Uterus (tissue), 4 donors: ENCODE results near the gene LAMA5. TPM values are rescaled to one million over a fixed set of nuclear protein-coding genes. Genes with fewer than 3 reads are reported as not detected.

Source experiments
- DNase-seq, 2 donors: peaks; one replicate each; pipeline ENCODE4 v3.0.0-alpha.2; 2019 to 2020
- H3K27ac ChIP-seq, 2 donors: fragments of 200-600 bp; sonication (generic); 1 replicate in 1 of 2; 2 replicates in 1 of 2; pipeline ENCODE4 v1.5.1; 2016 to 2018
- H3K27me3 ChIP-seq, 2 donors: fragments of 200-600 bp; sonication (generic); one replicate each; pipeline ENCODE4 v1.5.1; 2018 to 2019; ENCODE audit warnings: control low read depth in 1 of 2
- H3K36me3 ChIP-seq, 2 donors: fragments of 200-600 bp; sonication (generic); one replicate each; pipeline ENCODE4 v1.5.1; 2019; ENCODE audit warnings: control low read depth in 1 of 2
- H3K4me1 ChIP-seq, 2 donors: fragments of 200-600 bp; sonication (generic); one replicate each; pipeline ENCODE4 v1.5.1; 2018 to 2019; ENCODE audit warnings: control low read depth in 1 of 2
- H3K4me3 ChIP-seq, 2 donors: fragments of 200-600 bp; sonication (generic); 1 replicate in 1 of 2; 2 replicates in 1 of 2; pipeline ENCODE4 v1.5.1; 2018 to 2019; ENCODE audit warnings: mild to moderate bottlenecking in 1 of 2
- H3K9me3 ChIP-seq, 2 donors: fragments of 200-600 bp; sonication (generic); one replicate each; pipeline ENCODE4 v1.5.1; 2019; ENCODE audit warnings: control low read depth in 1 of 2
- POLR2A ChIP-seq, 2 donors: fragments of 450-650 bp; IDR thresholded peaks; one replicate each; pipeline ENCODE4 v1.6.1; 2016; ENCODE audit warnings: antibody characterized with exemption in 2 of 2, mild to moderate bottlenecking in 1 of 2, moderate library complexity in 1 of 2
- intact Hi-C: fragments of 100-400 bp; cut with DNase I; formaldehyde crosslinking; loops from one replicate; pipeline ENCODE4 v1.15.1; 2023; ENCODE audit warnings: low total_unique reads
- total RNA-seq, 4 donors: library from RNA; depleted of rRNA in 3 of 4; stranded (reverse); fragments of >200 nt in 3 of 4; gene quantifications; one replicate each; pipeline versions ENCODE4 v1.1.0 to v1.2.4, GENCODE V29; 2014 to 2023
- TF ChIP-seq, protein P1 (sequence below), 4 experiments: fragments of 200-600 bp in 2 of 4; fragments of 450-650 bp in 2 of 4; sonication (generic) in 2 of 4; IDR thresholded peaks; one replicate each; pipeline ENCODE4 v1.5.1; 2016 to 2019; ENCODE audit warnings: antibody characterized with exemption in 4 of 4, mild to moderate bottlenecking in 2 of 4, moderate library complexity in 1 of 4
- donor health status: DM: yes; HTN: yes; CAD: no.

LAMA5 gene
- total RNA-seq, 4 donors from 2014 or later = 50.6 to 375 (median 90.8) TPM

DNA sequence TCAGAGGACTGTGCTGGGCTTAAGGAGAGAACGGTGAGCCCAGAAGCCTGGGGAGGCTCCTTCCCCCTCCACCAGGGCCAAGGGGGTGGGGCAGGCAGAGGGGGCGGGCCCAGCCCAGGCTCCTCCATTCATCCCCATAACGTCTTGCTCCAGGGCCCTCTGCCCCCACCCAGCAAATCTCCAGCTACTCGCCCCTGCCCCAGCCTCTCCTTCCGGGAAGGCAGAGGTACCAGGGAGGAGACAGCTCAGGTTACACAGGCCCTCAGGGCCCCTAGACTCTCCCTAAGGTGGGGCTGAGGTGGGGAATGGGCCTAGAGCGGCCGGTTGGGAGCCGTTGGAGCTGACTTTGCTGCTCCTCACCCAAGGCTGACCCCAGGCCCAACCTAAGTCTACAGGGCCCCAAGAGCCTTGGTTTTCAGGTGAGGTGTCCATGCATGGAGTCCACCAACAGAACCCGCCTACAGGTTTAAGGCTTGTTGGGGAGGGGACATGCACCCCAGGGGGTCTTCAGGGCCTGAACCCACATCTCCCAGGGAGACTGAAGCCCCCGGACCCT, 1.2 kb downstream of the LAMA5 start:
- H3K9me3 ChIP-seq = no peaks in the 10 kb centered on the region
- H3K27me3 ChIP-seq = no peaks in the 10 kb centered on the region
- H3K4me1 ChIP-seq = peaks cover 5 to 48% of the 10 kb centered on the region in 2 donors
- H3K27ac ChIP-seq = peak overlapping the region; percentile 83 to 84
- intact Hi-C loops = no loop called here
- peak overlapping the region; percentile 57 to 67 for H3K4me3 ChIP-seq
- TF ChIP-seq, protein P1, sequence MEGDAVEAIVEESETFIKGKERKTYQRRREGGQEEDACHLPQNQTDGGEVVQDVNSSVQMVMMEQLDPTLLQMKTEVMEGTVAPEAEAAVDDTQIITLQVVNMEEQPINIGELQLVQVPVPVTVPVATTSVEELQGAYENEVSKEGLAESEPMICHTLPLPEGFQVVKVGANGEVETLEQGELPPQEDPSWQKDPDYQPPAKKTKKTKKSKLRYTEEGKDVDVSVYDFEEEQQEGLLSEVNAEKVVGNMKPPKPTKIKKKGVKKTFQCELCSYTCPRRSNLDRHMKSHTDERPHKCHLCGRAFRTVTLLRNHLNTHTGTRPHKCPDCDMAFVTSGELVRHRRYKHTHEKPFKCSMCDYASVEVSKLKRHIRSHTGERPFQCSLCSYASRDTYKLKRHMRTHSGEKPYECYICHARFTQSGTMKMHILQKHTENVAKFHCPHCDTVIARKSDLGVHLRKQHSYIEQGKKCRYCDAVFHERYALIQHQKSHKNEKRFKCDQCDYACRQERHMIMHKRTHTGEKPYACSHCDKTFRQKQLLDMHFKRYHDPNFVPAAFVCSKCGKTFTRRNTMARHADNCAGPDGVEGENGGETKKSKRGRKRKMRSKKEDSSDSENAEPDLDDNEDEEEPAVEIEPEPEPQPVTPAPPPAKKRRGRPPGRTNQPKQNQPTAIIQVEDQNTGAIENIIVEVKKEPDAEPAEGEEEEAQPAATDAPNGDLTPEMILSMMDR (IDR thresholded peaks at IDR 0.05) = no peak
- no peak for TF ChIP-seq POLR2A (IDR thresholded peaks at IDR 0.05)
- DNase-seq = no peak
- no peaks in the 10 kb centered on the region for H3K36me3 ChIP-seq

DNA sequence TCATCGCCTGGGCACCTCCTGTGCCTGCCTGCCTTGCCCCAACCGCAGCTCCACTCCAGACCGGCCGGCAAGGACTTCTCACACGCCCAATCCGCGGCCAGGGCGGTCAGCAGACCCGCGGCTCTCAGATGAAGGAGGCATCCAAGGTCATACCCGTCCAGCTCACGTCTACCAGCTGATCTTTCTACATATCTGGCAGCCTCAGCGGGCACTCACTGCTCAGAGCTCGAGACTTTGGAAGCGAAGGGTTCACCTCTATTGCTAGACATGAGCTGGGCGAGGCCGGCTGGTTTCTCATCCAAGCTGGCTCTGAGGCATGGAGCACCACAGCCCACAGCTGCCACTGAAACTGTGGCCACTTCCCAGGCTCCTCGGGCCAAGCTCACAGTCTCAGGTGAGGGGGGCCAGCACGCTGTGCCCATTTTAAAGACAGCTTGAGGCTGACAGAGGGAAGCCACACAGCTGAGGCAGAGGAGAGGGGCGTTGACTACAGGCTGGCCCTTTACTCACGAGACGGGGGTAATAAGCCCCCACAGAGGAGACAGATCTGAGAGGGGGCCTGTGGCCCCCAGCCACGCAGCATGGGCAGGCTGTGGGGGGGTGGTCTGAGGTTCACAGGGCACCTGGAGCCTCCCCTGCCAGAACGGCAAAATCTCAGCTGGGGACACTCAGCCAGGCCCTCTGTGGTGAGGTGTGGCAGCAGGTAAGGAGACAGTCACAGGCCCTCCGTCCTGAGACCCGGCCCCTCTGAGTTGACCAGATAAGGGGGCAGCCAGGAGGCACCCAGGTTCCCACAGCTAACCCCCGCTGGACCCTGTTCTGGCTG, 2.0 kb downstream of the LAMA5 start:
- Histone ChIP-seq H3K27ac (peak overlapping the region; percentile 83 to 84), H3K27me3 (no peaks in the 10 kb centered on the region), H3K4me1 (peaks cover 5 to 47% of the 10 kb centered on the region in 2 donors), H3K36me3 (no peaks in the 10 kb centered on the region), H3K4me3 (peak overlapping the region in 1 of 2 donors; percentile 57), H3K9me3 (no peaks in the 10 kb centered on the region)
- intact Hi-C loops = no loop called here
- DNase-seq = peak in 1 of 2 donors; percentile 36
- TF ChIP-seq, protein P1 (IDR thresholded peaks at IDR 0.05) = no peak
- TF ChIP-seq POLR2A (IDR thresholded peaks at IDR 0.05) = no peak

DNA sequence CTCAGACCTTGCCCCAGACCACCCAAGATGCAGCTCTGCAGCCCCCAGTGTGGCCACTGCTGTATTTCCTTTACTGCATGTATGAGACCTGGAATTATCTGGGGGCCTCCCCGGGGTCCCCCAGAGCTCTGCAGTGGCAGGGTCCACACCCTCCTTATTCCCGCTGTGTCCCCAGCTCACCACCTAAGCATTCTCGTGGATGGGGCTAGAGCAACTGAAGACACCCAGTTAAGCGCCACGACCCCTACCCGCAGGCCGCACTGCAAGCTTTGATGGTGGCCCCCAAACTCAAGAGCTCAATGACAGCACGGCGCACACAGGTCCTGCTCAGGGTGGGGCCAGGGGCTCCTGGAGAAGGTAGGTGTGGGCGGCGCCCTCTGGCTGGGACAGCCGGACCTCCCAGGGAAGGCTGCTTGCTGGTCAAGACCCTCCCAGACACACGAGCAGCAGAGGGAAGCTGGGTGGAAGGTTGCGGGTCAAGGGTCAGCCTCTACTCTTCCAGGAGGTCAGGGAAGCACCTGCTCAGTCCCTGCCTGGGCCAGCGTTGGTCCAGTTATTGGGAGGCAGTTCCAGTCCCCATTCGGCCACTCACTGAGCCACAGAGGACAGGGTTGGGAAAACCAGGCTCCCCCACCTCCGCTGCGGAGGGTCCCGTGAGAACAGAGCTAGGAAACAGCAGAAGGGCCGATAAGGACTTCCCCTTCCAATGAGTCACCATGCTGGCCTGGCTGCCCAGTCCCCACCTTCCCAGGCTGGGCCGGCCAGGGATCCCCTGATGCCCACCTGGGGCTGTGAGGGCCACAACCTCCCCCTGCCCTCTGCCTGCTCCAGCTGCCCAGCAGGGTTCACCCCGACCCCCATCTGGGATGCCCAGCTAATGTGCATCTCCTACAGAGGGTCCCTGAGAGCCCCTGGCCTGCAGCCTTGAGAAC, 2.9 kb downstream of the LAMA5 start:
- intact Hi-C loops = no loop called here
- Histone ChIP-seq H3K27me3 (no peaks in the 10 kb centered on the region), H3K4me3 (no peak overlapping the region), H3K9me3 (no peaks in the 10 kb centered on the region), H3K27ac (peak overlapping the region; percentile 83 to 84), H3K4me1 (peaks cover 5 to 38% of the 10 kb centered on the region in 2 donors), H3K36me3 (no peaks in the 10 kb centered on the region)
- no peak for TF ChIP-seq POLR2A (IDR thresholded peaks at IDR 0.05)
- TF ChIP-seq, protein P1 (IDR thresholded peaks at IDR 0.05) = no peak
- DNase-seq = peak; percentile 36 to 44

DNA sequence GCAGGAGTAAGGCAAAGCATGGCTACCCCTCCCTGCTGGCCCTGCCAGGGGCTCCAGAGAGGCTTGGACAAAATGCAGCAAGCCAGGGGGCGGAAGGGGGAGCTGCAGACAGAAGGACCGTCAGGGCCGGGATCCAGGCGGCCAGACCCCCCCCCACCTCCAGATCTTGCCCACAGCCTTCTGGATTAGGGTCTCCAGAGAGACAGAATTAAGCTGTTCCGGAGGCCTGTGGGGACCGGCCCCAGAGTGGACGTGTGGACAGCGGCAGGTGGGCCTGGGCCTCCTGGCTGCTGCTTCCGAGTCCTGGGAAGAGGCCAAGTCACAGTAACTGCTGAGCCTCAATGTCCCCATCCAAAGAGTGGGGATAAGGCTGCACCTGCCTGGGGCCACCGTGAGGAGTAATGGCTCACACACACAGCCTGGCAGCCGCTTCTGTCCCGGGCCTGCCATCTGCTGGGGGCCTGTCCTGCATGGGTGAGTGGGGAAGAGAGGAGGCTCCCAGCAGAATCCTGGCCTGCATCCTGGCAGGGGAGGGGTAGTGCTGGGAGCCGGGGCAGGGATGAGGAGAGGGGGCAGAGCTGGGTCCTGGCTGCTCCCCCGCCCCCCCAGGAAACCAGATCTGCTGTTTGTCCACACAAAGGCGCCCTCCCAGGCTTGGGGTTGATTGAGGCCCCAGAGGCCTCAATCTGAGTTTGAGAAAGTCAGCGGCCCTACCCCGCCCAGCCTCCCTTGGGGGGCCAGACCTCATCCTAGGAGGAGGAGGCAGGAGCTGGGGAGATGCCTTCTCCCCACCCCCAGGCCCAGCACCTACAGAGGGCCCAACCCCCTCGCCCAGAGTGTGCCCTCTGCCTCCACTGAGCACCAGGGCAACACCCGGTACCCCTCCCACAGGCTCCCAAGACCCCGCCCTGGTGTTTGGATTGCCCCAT, 3.9 kb downstream of the LAMA5 start:
- intact Hi-C loops = no loop called here

More for the DNA sequence above, 3.9 kb downstream of the LAMA5 start:
- TF ChIP-seq POLR2A (IDR thresholded peaks at IDR 0.05) = no peak
- TF ChIP-seq, protein P1 (IDR thresholded peaks at IDR 0.05) = no peak
- Histone ChIP-seq H3K36me3 (no peaks in the 10 kb centered on the region), H3K4me1 (peaks cover 5 to 31% of the 10 kb centered on the region in 2 donors), H3K9me3 (no peaks in the 10 kb centered on the region), H3K27me3 (no peaks in the 10 kb centered on the region), H3K27ac (peak overlapping the region; percentile 83 to 84), H3K4me3 (no peak overlapping the region)
- DNase-seq = peak; percentile 15 to 28
